K562 (cell line): ENCODE data around the gene BRSK1. TPM values are rescaled to one million over a fixed set of nuclear protein-coding genes. Genes with fewer than 3 reads are reported as not detected.

Experiments
- ATAC-seq: fragments of 200-7000 bp; cut with Tn5 transposase; 3 replicates; pipeline ENCODE4 v1.9.1; 2020; ENCODE audit warnings: moderate library complexity
- BruUV-seq: library from RNA; stranded (reverse); fragments of 400-500 nt; replicated peaks from 2 replicates; lab custom pipeline; 2021; lab: Mats Ljungman, UMichigan
- CTCF ChIA-PET: fragments of 300-600 bp; formaldehyde crosslinking; extraction: SDS; loops from one replicate; lab custom pipeline; 2021; ENCODE audit warnings: low intra/inter-chr PET ratio; lab: Yijun Ruan, JAX
- POLR2A ChIA-PET: fragments of 300-600, 350-650 bp; sonication (Branson Sonifier 250); formaldehyde crosslinking; extraction: SDS; loops from one replicate; lab custom pipeline; 2021; ENCODE audit warnings: antibody characterized with exemption, inconsistent platforms; lab: Yijun Ruan, JAX
- DNase-seq, 4 experiments: peaks; one replicate each; pipeline versions ENCODE4 v3.0.0 to v3.0.0-alpha.2; 2011 to 2018; ENCODE audit warnings: low spot score in 3 of 4, mixed read lengths in 3 of 4; ENCODE audit errors: extremely low read depth in 1 of 4
- FAIRE-seq: peaks from 2 replicates; lab custom pipeline; 2011; peaks lifted over from hg19 to GRCh38; lab: Jason Lieb, UNC
- H2AFZ ChIP-seq: 2 replicates; pipeline ENCODE4 v1.6.0; 2011; ENCODE audit warnings: low read depth, low read length, control low read depth, inconsistent platforms
- H3K27ac ChIP-seq: fragments of 200-600 bp; 3 replicates; pipeline ENCODE4 v1.8.0; 2011; ENCODE audit warnings: low read depth, mild to moderate bottlenecking, control low read depth, inconsistent platforms, low read length, moderate library complexity, mixed read lengths; ENCODE audit errors: extremely low read depth
- H3K27me3 ChIP-seq, 2 experiments: fragments of 300-600 bp in 1 of 2; 2 replicates in 1 of 2; 3 replicates in 1 of 2; pipeline versions ENCODE4 v1.6.0 to v1.8.0; 2011; ENCODE audit warnings: inconsistent platforms in 2 of 2, low read length in 2 of 2, mild to moderate bottlenecking in 1 of 2, mixed read lengths in 1 of 2, moderate library complexity in 1 of 2; ENCODE audit not compliant: control insufficient read depth in 2 of 2, insufficient read depth in 2 of 2
- H3K36me3 ChIP-seq: fragments of 300-600 bp; 3 replicates; pipeline ENCODE4 v1.8.0; 2011; ENCODE audit warnings: mild to moderate bottlenecking, low read length, inconsistent platforms; ENCODE audit not compliant: control insufficient read depth, insufficient read depth
- H3K4me1 ChIP-seq, 2 experiments: fragments of 200-600 bp in 1 of 2; replicated peaks in 1 of 2; 2 replicates in 1 of 2; 3 replicates in 1 of 2; pipeline versions ENCODE4 v1.5.1 to v1.8.0; 2011; ENCODE audit warnings: inconsistent platforms in 2 of 2, low read length in 2 of 2, mild to moderate bottlenecking in 1 of 2, mixed read lengths in 1 of 2, moderate library complexity in 1 of 2; ENCODE audit not compliant: control insufficient read depth in 2 of 2, insufficient read depth in 2 of 2
- H3K4me2 ChIP-seq: 2 replicates; pipeline ENCODE4 v1.6.1; 2011; ENCODE audit warnings: low read length, control low read depth, inconsistent platforms, mixed read lengths; ENCODE audit not compliant: insufficient read depth
- H3K4me3 ChIP-seq: fragments of 200-600 bp; sonication (generic), shearing (Covaris generic); 2 replicates; pipeline ENCODE4 v1.5.1; 2016; ENCODE audit warnings: control low read depth, inconsistent platforms
- H3K79me2 ChIP-seq: fragments of 200-600 bp; 3 replicates; pipeline ENCODE4 v1.8.0; 2011; ENCODE audit warnings: low read length, inconsistent platforms; ENCODE audit not compliant: control insufficient read depth, insufficient read depth
- H3K9ac ChIP-seq, 2 experiments: 2 replicates each; pipeline versions ENCODE4 v1.6.0 to v1.6.1; 2011; ENCODE audit warnings: low read depth in 2 of 2, low read length in 2 of 2, control low read depth in 1 of 2, inconsistent platforms in 1 of 2, mild to moderate bottlenecking in 1 of 2, mixed read lengths in 1 of 2; ENCODE audit not compliant: insufficient read depth in 1 of 2
- H3K9me1 ChIP-seq: one replicate; pipeline ENCODE4 v1.6.0; 2011; ENCODE audit warnings: inconsistent platforms, mild to moderate bottlenecking, low read length, moderate library complexity; ENCODE audit not compliant: control insufficient read depth, insufficient read depth
- H3K9me3 ChIP-seq: replicated peaks from 2 replicates; pipeline ENCODE4 v1.5.1; 2011; ENCODE audit warnings: low read depth, low read length, inconsistent platforms; ENCODE audit not compliant: control insufficient read depth, insufficient read depth
- H4K20me1 ChIP-seq: replicated peaks from 2 replicates; pipeline ENCODE4 v1.6.1; 2011; ENCODE audit warnings: low read length, inconsistent platforms, mixed read lengths; ENCODE audit not compliant: control insufficient read depth, insufficient read depth
- ESRRA ChIP-seq: fragments of 450-650 bp; IDR thresholded peaks from 2 replicates; pipeline ENCODE4 v1.6.1; 2014; ENCODE audit warnings: low read depth, mild to moderate bottlenecking, moderate library complexity, borderline replicate concordance
- MTF1 ChIP-seq: fragments of 250-450 bp; sonication (Bioruptor Pico); IDR thresholded peaks from 2 replicates; pipeline ENCODE4 v1.9.0; 2021; ENCODE audit warnings: moderate library complexity, mild to moderate bottlenecking, inconsistent platforms, borderline replicate concordance
- NFIC ChIP-seq: fragments of 450-650 bp; IDR thresholded peaks from 2 replicates; pipeline ENCODE4 v1.6.1; 2017; ENCODE audit warnings: mild to moderate bottlenecking, inconsistent platforms
- NFYB ChIP-seq: IDR thresholded peaks from 2 replicates; pipeline ENCODE4 v1.6.1; 2011; ENCODE audit warnings: mild to moderate bottlenecking, moderate library complexity; ENCODE audit not compliant: insufficient read length; ENCODE audit errors: extremely low read depth
- TEAD2 ChIP-seq: fragments of 450-650 bp; IDR thresholded peaks from 2 replicates; pipeline ENCODE4 v1.6.1; 2016; ENCODE audit warnings: missing genetic modification characterization, control low read depth, missing compliant biosample characterization
- ZNF217 ChIP-seq: sonication (generic); formaldehyde crosslinking; IDR thresholded peaks from 2 replicates; pipeline ENCODE4 v1.8.0; 2022; ENCODE audit warnings: mild to moderate bottlenecking, missing genetic modification reagents
- WGBS: fragments of 100-300 bp; shearing (Covaris generic); methylation state at CpG from one replicate; pipeline ENCODE4 v1.1.6; 2016; ENCODE audit warnings: low coverage, mixed read lengths; ENCODE audit not compliant: insufficient coverage; ENCODE audit errors: missing lambda C conversion rate; 5-methylcytosine and 5-hydroxymethylcytosine counted together
- in situ Hi-C: fragments of 300-500 bp; cut with MboI; formaldehyde crosslinking; loops from 4 replicates; pipeline ENCODE4 v1.15.0; 2018; ENCODE audit warnings: inconsistent platforms, mixed read lengths
- intact Hi-C: fragments of 100-400 bp; cut with micrococcal nuclease; formaldehyde crosslinking; loops from 2 replicates; pipeline ENCODE4 v1.14.2; 2022
- polyA plus RNA-seq, 8 experiments: library from polyadenylated mRNA; depleted of rRNA in 4 of 8; stranded (reverse) in 5 of 8; unstranded in 3 of 8; fragments of >200 nt; fragmentation: Nextera tagmentation in 2 of 8; fragmentation: Illumina TruSeq in 1 of 8; extraction: Ambion mirVana in 2 of 8; extraction: Trizol in 1 of 8; gene quantifications; 2 replicates each; pipeline versions ENCODE4 v1.2.1 to v1.2.3, GENCODE V29; 2011 to 2014; ENCODE audit warnings: inconsistent platforms in 1 of 8, missing spikeins in 1 of 8
- total RNA-seq, 7 experiments: library from RNA; depleted of rRNA in 6 of 7; stranded (reverse); fragments of >200 nt in 6 of 7; fragmentation: Illumina TruSeq in 2 of 7; extraction: Trizol in 2 of 7; gene quantifications; 2 replicates each; pipeline versions ENCODE4 v1.2.1 to v1.2.3, GENCODE V29; 2011 to 2021; ENCODE audit warnings: low replicate concordance in 1 of 7
- TF ChIP-seq, protein P1 (sequence below), 2 experiments: IDR thresholded peaks; 2 replicates each; pipeline ENCODE4 v1.6.1; 2011; ENCODE audit warnings: borderline replicate concordance in 1 of 2, control low read depth in 1 of 2, low read depth in 1 of 2, low read length in 1 of 2, mild to moderate bottlenecking in 1 of 2, mixed read lengths in 1 of 2, moderate library complexity in 1 of 2; ENCODE audit not compliant: insufficient read depth in 1 of 2, insufficient read length in 1 of 2, poor library complexity in 1 of 2, severe bottlenecking in 1 of 2; ENCODE audit errors: extremely low read depth in 1 of 2
- TF ChIP-seq, protein P2 (sequence below): fragments of 450-650 bp; formaldehyde crosslinking; IDR thresholded peaks from 2 replicates; pipeline ENCODE4 v1.4.0; 2022; ENCODE audit warnings: missing genetic modification characterization

The BRSK1 gene
- total and polyA plus RNA-seq, 9 of the 15 experiments (the other 6 are each of a cell fraction or from before 2014, with no cell fraction given) = 1.7 to 9.3 (median 3.8) TPM; not detected in 2

DNA sequence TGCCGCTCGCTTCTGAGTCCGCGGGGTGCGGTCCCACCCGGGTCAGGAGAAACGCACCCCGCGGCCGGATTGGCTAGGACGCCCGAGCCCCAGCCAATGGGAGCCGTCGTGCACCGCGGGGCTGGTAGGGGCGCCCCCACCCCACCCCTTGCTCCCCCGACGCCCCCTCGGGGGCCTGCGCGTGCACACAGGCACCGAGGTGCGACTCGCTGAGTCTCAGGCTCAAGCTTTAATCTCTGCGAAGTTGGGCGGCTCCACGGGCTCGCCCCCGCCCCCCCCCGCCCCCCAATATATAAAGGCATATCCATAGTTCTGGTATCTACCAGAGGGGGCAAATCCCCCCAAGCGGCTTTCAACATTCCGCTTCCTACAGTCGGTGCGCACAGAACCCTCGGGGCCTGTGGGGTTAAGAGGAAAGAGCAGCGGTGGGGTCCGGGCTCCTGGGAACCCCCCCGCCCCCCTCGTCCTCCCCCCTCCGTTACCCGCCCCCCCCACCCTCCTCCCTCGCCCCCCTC, 71.0 kb downstream of the BRSK1 start, which contains the start of gene COX6B2:
Gene COX6B2, minus strand, starts transcription at position 22 of the 515 bp plus-strand sequence. CDS start 198 bp downstream, outside the sequence.
- peak within 1 kb of the TSS; percentile 64 for H3K4me3 ChIP-seq
- peak within 1 kb of the TSS; percentile 85 for H3K4me2 ChIP-seq
- ATAC-seq (no peak), DNase-seq (peak in 3 of 4 experiments; percentile 62 to 80 (median 76)), FAIRE-seq (no peak)
- peaks cover 6% of the 10 kb centered on the region; the same call in 1 of the 2 replicates for H4K20me1 ChIP-seq
- H3K27me3 ChIP-seq = peaks cover 9 to 21% of the 10 kb centered on the region in 2 experiments; a peak in 4 of 5 replicates
- CTCF ChIA-PET = no interaction called here
- 2% methylated on average over 10 of the region's 43 CpGs for WGBS
- no peak for TF ChIP-seq MTF1 (CRISPR knock-in tag)
- TF ChIP-seq ZNF217 (CRISPR knock-in tag) = no peak
- TF ChIP-seq, protein P1, sequence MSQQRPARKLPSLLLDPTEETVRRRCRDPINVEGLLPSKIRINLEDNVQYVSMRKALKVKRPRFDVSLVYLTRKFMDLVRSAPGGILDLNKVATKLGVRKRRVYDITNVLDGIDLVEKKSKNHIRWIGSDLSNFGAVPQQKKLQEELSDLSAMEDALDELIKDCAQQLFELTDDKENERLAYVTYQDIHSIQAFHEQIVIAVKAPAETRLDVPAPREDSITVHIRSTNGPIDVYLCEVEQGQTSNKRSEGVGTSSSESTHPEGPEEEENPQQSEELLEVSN (IDR thresholded peaks at IDR 0.05; ENCODE audit: borderline replicate concordance in 1 of 2, extremely low read depth in 1 of 2, insufficient read depth in 1 of 2, insufficient read length in 1 of 2, low read depth in 1 of 2, low read length in 1 of 2, poor library complexity in 1 of 2, severe bottlenecking in 1 of 2) = peak in 1 of 2 experiments; percentile 46
- TF ChIP-seq, protein P2, sequence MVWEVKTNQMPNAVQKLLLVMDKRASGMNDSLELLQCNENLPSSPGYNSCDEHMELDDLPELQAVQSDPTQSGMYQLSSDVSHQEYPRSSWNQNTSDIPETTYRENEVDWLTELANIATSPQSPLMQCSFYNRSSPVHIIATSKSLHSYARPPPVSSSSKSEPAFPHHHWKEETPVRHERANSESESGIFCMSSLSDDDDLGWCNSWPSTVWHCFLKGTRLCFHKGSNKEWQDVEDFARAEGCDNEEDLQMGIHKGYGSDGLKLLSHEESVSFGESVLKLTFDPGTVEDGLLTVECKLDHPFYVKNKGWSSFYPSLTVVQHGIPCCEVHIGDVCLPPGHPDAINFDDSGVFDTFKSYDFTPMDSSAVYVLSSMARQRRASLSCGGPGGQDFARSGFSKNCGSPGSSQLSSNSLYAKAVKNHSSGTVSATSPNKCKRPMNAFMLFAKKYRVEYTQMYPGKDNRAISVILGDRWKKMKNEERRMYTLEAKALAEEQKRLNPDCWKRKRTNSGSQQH (CRISPR knock-in tag) = no peak
- TF ChIP-seq NFYB = peak; percentile 46
- TF ChIP-seq NFIC = 0 out of 2 replicates have a peak, but pooled peaks have one; percentile 2
- TF ChIP-seq ESRRA = no peak
- TF ChIP-seq TEAD2 (tag) = no peak
- no TSS peak for BruUV-seq
- peak within 1 kb of the TSS; percentile 49; the same call in 2 of the 3 replicates for H3K27ac ChIP-seq
- POLR2A ChIA-PET = no interaction called here
- no peaks in the 10 kb centered on the region for H3K9me3 ChIP-seq
- H3K4me1 ChIP-seq = peaks cover 4 to 57% of the 10 kb centered on the region in 2 experiments; a peak in 4 of 5 replicates
- no peaks in the 10 kb centered on the region for H3K79me2 ChIP-seq
- intact Hi-C loops = no loop called here
- peak within 1 kb of the TSS; percentile 50 to 92 for H3K9ac ChIP-seq
- no peaks in the 10 kb centered on the region for H3K36me3 ChIP-seq
- in situ Hi-C loops = no loop called here
- peak within 1 kb of the TSS; percentile 88 for H2AFZ ChIP-seq
- H3K9me1 ChIP-seq = no peaks in the 10 kb centered on the region
